ENCODE measurements around the gene CELF4. TPM values are rescaled to one million over a fixed set of nuclear protein-coding genes. Genes with fewer than 3 reads are reported as not detected.

CELF4 gene
- total RNA-seq, 1 experiment from 2014 or later = 0.40 TPM

DNA sequence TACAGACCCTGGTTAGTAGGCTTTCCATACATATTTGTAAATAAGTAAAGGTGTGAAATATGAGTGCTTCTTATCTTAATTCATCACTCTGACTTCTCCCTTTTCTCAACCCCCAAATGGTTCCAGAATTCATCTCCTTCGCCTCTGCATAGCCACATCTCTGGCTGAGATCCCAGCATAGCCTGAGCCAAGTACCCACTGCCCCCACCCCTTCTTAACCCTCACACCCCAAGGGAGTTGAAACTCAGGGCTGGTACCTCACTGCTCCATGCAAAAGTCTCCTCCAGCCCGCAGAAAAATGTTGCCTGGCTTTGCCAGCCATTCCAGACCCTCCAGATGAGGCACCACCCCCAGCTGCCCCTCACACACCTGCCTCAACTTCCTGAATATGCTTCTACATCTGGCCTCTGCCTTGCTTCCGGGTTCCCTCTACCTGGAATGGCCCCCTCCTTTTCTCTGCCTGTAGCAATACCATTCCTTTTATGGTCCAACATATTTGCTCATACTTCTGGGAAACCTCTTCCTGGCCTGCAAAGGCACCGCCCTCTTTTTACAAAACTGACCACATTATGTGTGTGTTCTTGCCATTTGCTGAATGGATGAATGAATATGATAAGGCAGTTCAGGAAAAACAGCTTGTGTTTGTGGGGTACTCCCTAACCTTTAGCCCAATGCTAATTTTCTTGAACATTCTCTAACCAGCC, 112.8 kb downstream of the CELF4 start:
- POLR2A ChIA-PET (ENCODE audit: unreplicated experiment) = no interaction called here
- CTCF ChIA-PET = no interaction called here
- intact Hi-C loops (cut with micrococcal nuclease) = no loop called here
- Histone ChIP-seq H3K27ac (ENCODE audit: low read length) (no peak overlapping the region), H3K36me3 (ENCODE audit: low read depth, low read length) (no peaks in the 10 kb centered on the region), H3F3A (ENCODE audit: low read length, unreplicated experiment) (no peaks in the 10 kb centered on the region), H3K4me2 (ENCODE audit: low read length) (no peak overlapping the region), H3K9me2 (replicated peaks; ENCODE audit: low read length) (no peaks in the 10 kb centered on the region), H3K79me2 (ENCODE audit: low read length) (no peaks in the 10 kb centered on the region), H3K27me3 (ENCODE audit: low read length) (no peaks in the 10 kb centered on the region), H3K4me3 (ENCODE audit: low read length) (no peak overlapping the region), H2AFZ (ENCODE audit: low read length) (no peak overlapping the region), H4K20me1 (ENCODE audit: low read length) (no peaks in the 10 kb centered on the region), H3K4me1 (ENCODE audit: insufficient read depth, low read length) (no peaks in the 10 kb centered on the region), H3K9me3 (ENCODE audit: low read length) (no peaks in the 10 kb centered on the region), H3K9ac (ENCODE audit: low read length) (no peak overlapping the region)
- BruUV-seq (replicated peaks) = no TSS peak
- TF ChIP-seq EZH2 (IDR thresholded peaks at IDR 0.05; ENCODE audit: low read length, unreplicated experiment) (no peak), EZH2phosphoT487 (IDR thresholded peaks at IDR 0.05; ENCODE audit: borderline replicate concordance, low read length) (no peak)
- TF ChIP-seq, protein P1, sequence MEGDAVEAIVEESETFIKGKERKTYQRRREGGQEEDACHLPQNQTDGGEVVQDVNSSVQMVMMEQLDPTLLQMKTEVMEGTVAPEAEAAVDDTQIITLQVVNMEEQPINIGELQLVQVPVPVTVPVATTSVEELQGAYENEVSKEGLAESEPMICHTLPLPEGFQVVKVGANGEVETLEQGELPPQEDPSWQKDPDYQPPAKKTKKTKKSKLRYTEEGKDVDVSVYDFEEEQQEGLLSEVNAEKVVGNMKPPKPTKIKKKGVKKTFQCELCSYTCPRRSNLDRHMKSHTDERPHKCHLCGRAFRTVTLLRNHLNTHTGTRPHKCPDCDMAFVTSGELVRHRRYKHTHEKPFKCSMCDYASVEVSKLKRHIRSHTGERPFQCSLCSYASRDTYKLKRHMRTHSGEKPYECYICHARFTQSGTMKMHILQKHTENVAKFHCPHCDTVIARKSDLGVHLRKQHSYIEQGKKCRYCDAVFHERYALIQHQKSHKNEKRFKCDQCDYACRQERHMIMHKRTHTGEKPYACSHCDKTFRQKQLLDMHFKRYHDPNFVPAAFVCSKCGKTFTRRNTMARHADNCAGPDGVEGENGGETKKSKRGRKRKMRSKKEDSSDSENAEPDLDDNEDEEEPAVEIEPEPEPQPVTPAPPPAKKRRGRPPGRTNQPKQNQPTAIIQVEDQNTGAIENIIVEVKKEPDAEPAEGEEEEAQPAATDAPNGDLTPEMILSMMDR (conservative IDR thresholded peaks at IDR 0.05; ENCODE audit: low read depth, low read length) = no peak
- DNase-seq = no peak
- ATAC-seq = no peak

DNA sequence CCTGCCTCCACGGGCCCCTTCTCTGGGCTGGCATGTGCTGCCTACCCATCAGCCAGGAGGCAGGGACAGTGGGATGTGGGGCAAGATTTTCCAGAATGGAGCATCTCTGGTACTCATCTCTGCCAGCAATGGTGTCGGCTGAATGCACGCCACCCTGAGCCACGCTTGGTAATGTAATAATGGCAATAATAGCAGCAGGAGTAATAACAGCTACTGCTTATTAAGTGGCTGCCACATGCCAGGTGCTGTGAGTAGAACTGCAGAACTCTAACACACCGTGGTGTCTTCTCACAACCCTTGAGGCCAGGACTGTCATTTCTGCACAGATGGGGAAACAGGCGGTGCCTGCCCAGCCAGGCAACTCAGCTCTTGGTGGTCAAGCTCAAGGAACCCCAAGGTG, 113.6 kb downstream of the CELF4 start:
- ATAC-seq (no peak), DNase-seq (no peak)
- BruUV-seq (replicated peaks) = no TSS peak
- no peak overlapping the region for H3K27ac ChIP-seq (ENCODE audit: low read length)
- no peaks in the 10 kb centered on the region for H3K9me3 ChIP-seq (ENCODE audit: low read length)
- POLR2A ChIA-PET (ENCODE audit: unreplicated experiment) = no interaction called here
- H2AFZ ChIP-seq (ENCODE audit: low read length) = no peak overlapping the region
- H4K20me1 ChIP-seq (ENCODE audit: low read length) = no peaks in the 10 kb centered on the region
- H3K27me3 ChIP-seq (ENCODE audit: low read length) = no peaks in the 10 kb centered on the region
- intact Hi-C loops (cut with micrococcal nuclease) = no loop called here
- H3K9me2 ChIP-seq (replicated peaks; ENCODE audit: low read length) = no peaks in the 10 kb centered on the region
- no peak overlapping the region for H3K4me3 ChIP-seq (ENCODE audit: low read length)
- no peak overlapping the region for H3K9ac ChIP-seq (ENCODE audit: low read length)
- H3K4me2 ChIP-seq (ENCODE audit: low read length) = no peak overlapping the region
- no peaks in the 10 kb centered on the region for H3K36me3 ChIP-seq (ENCODE audit: low read depth, low read length)
- no peak for TF ChIP-seq EZH2phosphoT487 (IDR thresholded peaks at IDR 0.05; ENCODE audit: borderline replicate concordance, low read length)
- no peaks in the 10 kb centered on the region for H3K4me1 ChIP-seq (ENCODE audit: insufficient read depth, low read length)
- no peaks in the 10 kb centered on the region for H3F3A ChIP-seq (ENCODE audit: low read length, unreplicated experiment)
- CTCF ChIA-PET = no interaction called here
- H3K79me2 ChIP-seq (ENCODE audit: low read length) = no peaks in the 10 kb centered on the region

DNA sequence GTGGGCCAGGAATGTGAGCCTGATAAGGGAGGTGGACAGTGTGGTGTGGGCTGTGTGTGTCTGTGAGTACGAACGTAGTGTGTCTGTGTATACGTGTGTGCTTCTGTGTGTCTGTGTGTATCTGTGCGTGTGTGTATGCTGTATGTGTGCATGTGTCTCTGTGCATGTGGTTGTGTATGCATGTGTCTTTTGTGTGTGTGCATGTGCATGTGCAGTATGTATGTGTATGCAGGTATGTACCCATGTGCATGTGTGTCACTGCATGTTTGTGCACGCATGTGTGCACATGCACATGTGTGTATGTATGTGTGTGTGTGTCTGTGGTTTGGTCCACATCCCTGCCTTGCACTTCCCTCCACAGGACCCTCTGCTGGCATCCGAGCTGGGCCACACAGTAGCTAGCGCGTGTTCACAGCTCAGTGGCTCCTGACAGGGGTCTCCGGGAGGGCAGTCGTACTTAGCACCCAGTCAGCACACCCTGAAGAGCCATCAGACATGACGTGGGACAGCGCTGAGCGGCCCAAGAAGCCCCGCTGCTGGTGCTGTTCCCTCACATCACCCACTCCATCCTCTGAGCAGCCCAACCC, 114.3 kb downstream of the CELF4 start:
- Histone ChIP-seq H3K4me1 (ENCODE audit: insufficient read depth, low read length) (no peaks in the 10 kb centered on the region), H3K79me2 (ENCODE audit: low read length) (no peaks in the 10 kb centered on the region), H3K36me3 (ENCODE audit: low read depth, low read length) (no peaks in the 10 kb centered on the region), H2AFZ (ENCODE audit: low read length) (no peak overlapping the region), H4K20me1 (ENCODE audit: low read length) (no peaks in the 10 kb centered on the region), H3K27me3 (ENCODE audit: low read length) (no peaks in the 10 kb centered on the region), H3K9me3 (ENCODE audit: low read length) (no peaks in the 10 kb centered on the region), H3K9me2 (replicated peaks; ENCODE audit: low read length) (no peaks in the 10 kb centered on the region), H3K9ac (ENCODE audit: low read length) (no peak overlapping the region), H3K27ac (ENCODE audit: low read length) (no peak overlapping the region), H3K4me3 (ENCODE audit: low read length) (no peak overlapping the region), H3K4me2 (ENCODE audit: low read length) (no peak overlapping the region), H3F3A (ENCODE audit: low read length, unreplicated experiment) (no peaks in the 10 kb centered on the region)
- ChIA-PET CTCF (no interaction called here), POLR2A (ENCODE audit: unreplicated experiment) (no interaction called here)
- intact Hi-C loops (cut with micrococcal nuclease) = no loop called here
- TF ChIP-seq EZH2phosphoT487 (IDR thresholded peaks at IDR 0.05; ENCODE audit: borderline replicate concordance, low read length) (no peak), EZH2 (IDR thresholded peaks at IDR 0.05; ENCODE audit: low read length, unreplicated experiment) (no peak)
- TF ChIP-seq, protein P1 (conservative IDR thresholded peaks at IDR 0.05; ENCODE audit: low read depth, low read length) = no peak
- DNase-seq (no peak), ATAC-seq (no peak)
- BruUV-seq (replicated peaks) = no TSS peak

All from PC-3 (cell line).